GM19240 (cell line): ENCODE data around the gene ITGB4.
"Not testable (repeated sequence)": the region's sequence is repeated elsewhere in the genome, so short reads cannot be mapped to it uniquely, and the experiment has no call there.

ENCODE experiments used
- DNase-seq: peaks from one replicate; pipeline ENCODE4 v3.0.0; 2011; ENCODE audit warnings: low spot score; ENCODE audit not compliant: insufficient read length

The ITGB4 gene

GRCh38 chr17:75752802-75753513 lies 31.7 kb downstream of the ITGB4 start:
- DNase-seq = no peak

GRCh38 chr17:75753514-75754377 lies 32.5 kb downstream of the ITGB4 start:
- peak; percentile 70 for DNase-seq

- no peak for DNase-seq
Observed at GRCh38 chr17:75754378-75755204, 33.3 kb downstream of the ITGB4 start.

- DNase-seq = no peak
Observed at GRCh38 chr17:75755205-75755901, 34.1 kb downstream of the ITGB4 start.

- no peak for DNase-seq
Observed at GRCh38 chr17:75755990-75756389, 34.7 kb downstream of the ITGB4 start.

- no peak for DNase-seq
Observed at GRCh38 chr17:75756451-75757085, 35.3 kb downstream of the ITGB4 start.

- DNase-seq = no peak
Observed at GRCh38 chr17:75757086-75757681, 35.9 kb downstream of the ITGB4 start.

GRCh38 chr17:75758131-75758905 lies 37.1 kb downstream of the ITGB4 start:
- no peak for DNase-seq

- DNase-seq = no peak
Observed at GRCh38 chr17:75759457-75759856, 38.2 kb downstream of the ITGB4 start.

- DNase-seq = not testable (repeated sequence)
Observed at GRCh38 chr17:75759978-75760640, 38.9 kb downstream of the ITGB4 start.

GRCh38 chr17:75762513-75763268 lies 41.4 kb downstream of the ITGB4 start:
- no peak for DNase-seq

GRCh38 chr17:75763269-75763607 lies 42.0 kb downstream of the ITGB4 start:
- no peak for DNase-seq

GRCh38 chr17:75763613-75764416 lies 42.6 kb downstream of the ITGB4 start:
- no peak for DNase-seq

- DNase-seq = no peak
Observed at GRCh38 chr17:75764417-75764710, 43.1 kb downstream of the ITGB4 start.

- DNase-seq = peak; percentile 87
Observed at GRCh38 chr17:75764711-75765421, 43.6 kb downstream of the ITGB4 start, which contains the start of gene GALK1. Gene GALK1 (minus strand): TSS chr17:75765192. CDS start chr17:75765136, 56 bp downstream.

- no peak for DNase-seq
Observed at GRCh38 chr17:75765981-75766380, 44.7 kb downstream of the ITGB4 start.

GRCh38 chr17:75767881-75768280 lies 46.6 kb downstream of the ITGB4 start:
- DNase-seq = no peak
